RWPE2 (cell line): ENCODE results near the gene EPS8L2.

Source experiments
- ATAC-seq: fragments of 200-7000 bp; cut with Tn5 transposase; 3 replicates; pipeline ENCODE4 v1.9.1; 2021; ENCODE audit warnings: low read depth
- DNase-seq: peaks from one replicate; pipeline ENCODE4 v3.0.0-alpha.2; 2020; ENCODE audit warnings: low spot score
- H3K27ac ChIP-seq: fragments of 450-650 bp; 2 replicates; pipeline ENCODE4 v1.5.1; 2017; ENCODE audit warnings: mild to moderate bottlenecking; ENCODE audit not compliant: poor library complexity, severe bottlenecking
- H3K27me3 ChIP-seq: fragments of 250-450 bp; sonication (Bioruptor Pico); 2 replicates; pipeline ENCODE4 v1.5.1; 2021; ENCODE audit warnings: mild to moderate bottlenecking, moderate library complexity; ENCODE audit not compliant: insufficient read depth, poor library complexity, severe bottlenecking
- H3K36me3 ChIP-seq: fragments of 250-450 bp; sonication (Bioruptor Pico); 2 replicates; pipeline ENCODE4 v1.5.1; 2020; ENCODE audit warnings: low read depth, mild to moderate bottlenecking, moderate library complexity
- H3K4me1 ChIP-seq: fragments of 250-450 bp; sonication (Bioruptor Pico); 2 replicates; pipeline ENCODE4 v1.5.1; 2021; ENCODE audit warnings: mild to moderate bottlenecking, moderate library complexity; ENCODE audit not compliant: insufficient read depth, poor library complexity, severe bottlenecking
- H3K4me3 ChIP-seq: fragments of 250-450 bp; sonication (Bioruptor Pico); 2 replicates; pipeline ENCODE4 v1.5.1; 2021; ENCODE audit warnings: mild to moderate bottlenecking, moderate library complexity; ENCODE audit not compliant: severe bottlenecking
- H3K9me3 ChIP-seq: fragments of 250-450 bp; sonication (Bioruptor Pico); 2 replicates; pipeline ENCODE4 v1.5.1; 2021; ENCODE audit warnings: mild to moderate bottlenecking, moderate library complexity; ENCODE audit not compliant: severe bottlenecking
- CTCF ChIP-seq: fragments of 450-650 bp; IDR thresholded peaks from one replicate; pipeline ENCODE4 v1.5.1; 2017; ENCODE audit warnings: mild to moderate bottlenecking, moderate library complexity; ENCODE audit not compliant: poor library complexity, severe bottlenecking

EPS8L2 gene

GRCh38 chr11:769887-770641, 64.0 kb downstream of the EPS8L2 start:
- peaks cover 90% of the 10 kb centered on the region for H3K36me3 ChIP-seq
- no peaks in the 10 kb centered on the region for H3K4me1 ChIP-seq
- TF ChIP-seq CTCF, result no peak
- H3K27ac ChIP-seq, result no peak overlapping the region
- peak; percentile 62 for DNase-seq
- no peaks in the 10 kb centered on the region for H3K27me3 ChIP-seq
- no peaks in the 10 kb centered on the region for H3K9me3 ChIP-seq
- H3K4me3 ChIP-seq, result no peak overlapping the region
- no peak for ATAC-seq

GRCh38 chr11:770642-771616, 64.9 kb downstream of the EPS8L2 start:
- TF ChIP-seq CTCF, result no peak
- Histone ChIP-seq H3K27me3 (no peaks in the 10 kb centered on the region), H3K9me3 (no peaks in the 10 kb centered on the region), H3K4me1 (peaks cover 5% of the 10 kb centered on the region), H3K36me3 (peaks cover 82% of the 10 kb centered on the region), H3K4me3 (no peak overlapping the region), H3K27ac (no peak overlapping the region)
- ATAC-seq (no peak), DNase-seq (peak; percentile 66)

GRCh38 chr11:771617-772204, 65.7 kb downstream of the EPS8L2 start:
- no peaks in the 10 kb centered on the region for H3K9me3 ChIP-seq
- H3K4me3 ChIP-seq, result no peak overlapping the region
- H3K4me1 ChIP-seq, result peaks cover 5% of the 10 kb centered on the region
- no peak overlapping the region for H3K27ac ChIP-seq
- ATAC-seq (no peak), DNase-seq (no peak)
- TF ChIP-seq CTCF, result no peak
- no peaks in the 10 kb centered on the region for H3K27me3 ChIP-seq
- peaks cover 74% of the 10 kb centered on the region for H3K36me3 ChIP-seq

GRCh38 chr11:772429-773390, 66.7 kb downstream of the EPS8L2 start:
- no peak overlapping the region for H3K27ac ChIP-seq
- H3K4me3 ChIP-seq, result no peak overlapping the region
- peak; percentile 62 for DNase-seq
- peaks cover 69% of the 10 kb centered on the region for H3K36me3 ChIP-seq
- no peak for TF ChIP-seq CTCF
- peaks cover 5% of the 10 kb centered on the region for H3K4me1 ChIP-seq
- H3K27me3 ChIP-seq, result no peaks in the 10 kb centered on the region
- no peaks in the 10 kb centered on the region for H3K9me3 ChIP-seq
- no peak for ATAC-seq
